ENCODE data around the gene AKAP6.

Gene AKAP6

GRCh38 chr14:32754209-32754608, 425.1 kb downstream of the AKAP6 start:
- H3K79me2 ChIP-seq (ENCODE audit: insufficient read depth, low read depth), result no peaks in the 10 kb centered on the region
- H3K36me3 ChIP-seq (ENCODE audit: insufficient read depth), result no peaks in the 10 kb centered on the region
- H3K27me3 ChIP-seq (ENCODE audit: insufficient read depth, low read depth), result no peaks in the 10 kb centered on the region
- H3K4me2 ChIP-seq, result no peak overlapping the region
- no peak overlapping the region for H2AFZ ChIP-seq (ENCODE audit: low read depth)
- H3K4me1 ChIP-seq (ENCODE audit: low read depth, poor library complexity, severe bottlenecking), result no peaks in the 10 kb centered on the region
- TF ChIP-seq CTCF (conservative IDR thresholded peaks at IDR 0.05; ENCODE audit: low read depth, low read length), result no peak
- no peak overlapping the region for H3K27ac ChIP-seq
- H3K9ac ChIP-seq, result no peak overlapping the region
- H3K4me3 ChIP-seq (IDR thresholded peaks at IDR 0.05; ENCODE audit: insufficient read depth, low read depth, low read length), result no peak overlapping the region
- H4K20me1 ChIP-seq (ENCODE audit: insufficient read depth), result no peaks in the 10 kb centered on the region

GRCh38 chr14:32756173-32756572, 427.1 kb downstream of the AKAP6 start:
- no peaks in the 10 kb centered on the region for H3K27me3 ChIP-seq (ENCODE audit: insufficient read depth, low read depth)
- H4K20me1 ChIP-seq (ENCODE audit: insufficient read depth), result no peaks in the 10 kb centered on the region
- no peaks in the 10 kb centered on the region for H3K79me2 ChIP-seq (ENCODE audit: insufficient read depth, low read depth)
- H3K4me1 ChIP-seq (ENCODE audit: low read depth, poor library complexity, severe bottlenecking), result no peaks in the 10 kb centered on the region
- H3K9ac ChIP-seq, result no peak overlapping the region
- H3K4me2 ChIP-seq, result no peak overlapping the region
- H2AFZ ChIP-seq (ENCODE audit: low read depth), result no peak overlapping the region
- no peak overlapping the region for H3K4me3 ChIP-seq (IDR thresholded peaks at IDR 0.05; ENCODE audit: insufficient read depth, low read depth, low read length)
- no peaks in the 10 kb centered on the region for H3K36me3 ChIP-seq (ENCODE audit: insufficient read depth)
- no peak for TF ChIP-seq CTCF (conservative IDR thresholded peaks at IDR 0.05; ENCODE audit: low read depth, low read length)
- no peak overlapping the region for H3K27ac ChIP-seq

GRCh38 chr14:32756775-32757174, 427.7 kb downstream of the AKAP6 start:
- Histone ChIP-seq H3K9ac (no peak overlapping the region), H4K20me1 (ENCODE audit: insufficient read depth) (no peaks in the 10 kb centered on the region), H3K79me2 (ENCODE audit: insufficient read depth, low read depth) (no peaks in the 10 kb centered on the region), H2AFZ (ENCODE audit: low read depth) (no peak overlapping the region), H3K4me2 (no peak overlapping the region), H3K27ac (no peak overlapping the region), H3K36me3 (ENCODE audit: insufficient read depth) (no peaks in the 10 kb centered on the region), H3K4me1 (ENCODE audit: low read depth, poor library complexity, severe bottlenecking) (no peaks in the 10 kb centered on the region), H3K4me3 (IDR thresholded peaks at IDR 0.05; ENCODE audit: insufficient read depth, low read depth, low read length) (no peak overlapping the region), H3K27me3 (ENCODE audit: insufficient read depth, low read depth) (no peaks in the 10 kb centered on the region)
- TF ChIP-seq CTCF (conservative IDR thresholded peaks at IDR 0.05; ENCODE audit: low read depth, low read length), result no peak

- H3K36me3 ChIP-seq (ENCODE audit: insufficient read depth), result no peaks in the 10 kb centered on the region
- no peak overlapping the region for H2AFZ ChIP-seq (ENCODE audit: low read depth)
- no peak for TF ChIP-seq CTCF (conservative IDR thresholded peaks at IDR 0.05; ENCODE audit: low read depth, low read length)
- H3K9ac ChIP-seq, result no peak overlapping the region
- no peak overlapping the region for H3K4me3 ChIP-seq (IDR thresholded peaks at IDR 0.05; ENCODE audit: insufficient read depth, low read depth, low read length)
- no peak overlapping the region for H3K27ac ChIP-seq
- no peaks in the 10 kb centered on the region for H3K79me2 ChIP-seq (ENCODE audit: insufficient read depth, low read depth)
- H3K4me2 ChIP-seq, result no peak overlapping the region
- no peaks in the 10 kb centered on the region for H3K4me1 ChIP-seq (ENCODE audit: low read depth, poor library complexity, severe bottlenecking)
- H4K20me1 ChIP-seq (ENCODE audit: insufficient read depth), result no peaks in the 10 kb centered on the region
- H3K27me3 ChIP-seq (ENCODE audit: insufficient read depth, low read depth), result no peaks in the 10 kb centered on the region
Observed at GRCh38 chr14:32757568-32757967, 428.5 kb downstream of the AKAP6 start.

Measured in KMS-11 (cell line).